Stimulated activated CD4-positive, alpha-beta T cell treated with anti-CD3 and anti-CD28 coated beads, Interleukin-15, amount 100 ng/mL, for 24 hours (primary cell): ENCODE measurements around the gene OBSCN.

Experiments
- DNase-seq: peaks from one replicate; pipeline ENCODE4 v3.0.0-alpha.2; 2020

The OBSCN gene

GRCh38 chr1:228312136-228312764 lies 104.4 kb downstream of the OBSCN start:
- no peak for DNase-seq

DNA sequence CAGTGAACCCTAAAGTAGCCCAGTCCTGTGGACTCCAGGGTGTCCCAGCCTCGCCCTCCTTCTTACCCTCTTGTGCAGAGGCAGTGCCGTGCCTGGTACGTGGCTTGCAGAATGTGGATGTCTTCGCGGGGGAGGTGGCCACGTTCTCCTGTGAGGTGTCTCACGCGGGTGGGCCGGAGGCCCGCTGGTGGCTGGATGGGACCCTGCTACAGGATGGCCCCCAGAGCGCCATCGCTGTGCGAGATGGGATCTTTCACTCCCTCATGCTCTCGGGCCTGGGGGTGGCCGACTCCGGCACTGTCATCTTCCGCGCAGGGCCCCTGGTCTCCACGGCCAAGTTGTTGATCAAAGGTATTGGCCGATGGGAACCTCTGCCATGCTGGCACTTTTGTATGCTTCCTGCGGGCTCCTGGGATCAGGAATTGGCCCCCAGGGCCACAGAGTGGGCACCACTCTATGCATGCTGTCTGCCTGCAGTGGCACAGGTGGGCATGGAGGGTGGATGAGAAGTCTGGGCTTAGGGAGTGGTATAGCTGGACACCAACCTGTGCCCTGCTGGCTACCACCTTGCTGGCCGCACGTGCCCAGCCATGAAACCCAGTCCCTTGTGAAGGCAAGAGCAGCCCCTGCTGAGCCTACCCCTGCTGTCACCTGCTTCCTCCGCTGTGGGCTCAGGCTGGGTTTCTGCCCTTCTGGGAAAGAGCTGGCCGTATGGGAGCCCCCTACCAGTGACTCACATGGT lies 105.9 kb downstream of the OBSCN start:
- DNase-seq: no peak

DNA sequence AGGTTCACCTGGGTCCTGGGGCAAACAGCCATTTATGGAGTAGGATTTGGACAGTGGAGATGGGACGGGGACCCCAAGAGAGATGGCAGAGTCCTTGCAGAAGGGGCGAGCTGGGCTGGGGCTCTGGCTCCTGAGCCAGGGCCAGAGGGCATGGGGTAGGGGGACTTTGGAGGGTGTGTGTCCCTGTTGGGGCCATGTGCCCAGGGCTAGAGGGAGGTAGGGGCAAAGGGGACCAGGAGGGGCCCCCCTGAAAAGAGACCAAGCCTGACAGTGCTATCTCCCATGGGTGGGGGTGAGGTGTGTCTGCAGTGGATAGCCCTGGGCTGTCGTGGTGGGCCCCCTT lies 106.4 kb downstream of the OBSCN start:
- no peak for DNase-seq

DNA sequence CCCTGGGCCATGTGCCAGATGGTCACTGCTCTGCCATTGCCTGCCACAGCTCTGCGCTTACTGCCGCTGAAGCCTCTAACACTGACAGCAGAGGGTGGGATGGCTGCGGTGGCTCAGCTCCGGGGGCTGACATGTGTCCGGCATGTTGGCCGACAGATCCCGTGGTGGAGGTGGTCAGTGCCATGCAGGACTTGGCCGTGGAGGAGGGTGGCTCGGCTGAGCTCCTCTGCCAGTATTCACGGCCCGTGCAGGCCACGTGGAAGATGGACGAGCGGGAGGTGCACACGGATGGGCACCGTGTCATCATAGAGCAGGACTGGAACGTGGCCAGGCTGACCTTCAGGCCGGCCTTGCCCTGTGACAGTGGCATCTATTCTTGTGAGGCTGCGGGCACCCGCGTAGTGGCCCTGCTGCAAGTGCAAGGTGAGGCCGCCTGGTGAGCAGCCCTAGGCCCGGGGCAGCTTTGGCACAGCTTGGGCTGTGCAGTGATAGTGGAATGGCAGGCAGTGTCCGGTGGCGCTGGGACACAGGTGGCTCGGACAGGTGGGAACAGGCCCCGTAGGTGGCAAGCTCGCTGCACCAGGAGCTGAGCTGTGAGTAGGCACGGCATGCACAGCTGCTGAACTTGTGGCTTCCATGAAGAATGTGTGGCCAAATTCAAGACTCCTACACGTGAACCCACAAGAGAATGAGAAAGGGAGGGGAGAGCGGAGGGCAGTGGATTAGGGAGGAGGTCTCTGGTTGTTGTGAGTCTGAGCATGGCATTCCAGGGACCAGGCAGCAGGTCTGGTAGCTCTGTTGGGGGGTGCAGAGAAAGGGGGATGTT lies 107.0 kb downstream of the OBSCN start:
- DNase-seq: no peak

DNA sequence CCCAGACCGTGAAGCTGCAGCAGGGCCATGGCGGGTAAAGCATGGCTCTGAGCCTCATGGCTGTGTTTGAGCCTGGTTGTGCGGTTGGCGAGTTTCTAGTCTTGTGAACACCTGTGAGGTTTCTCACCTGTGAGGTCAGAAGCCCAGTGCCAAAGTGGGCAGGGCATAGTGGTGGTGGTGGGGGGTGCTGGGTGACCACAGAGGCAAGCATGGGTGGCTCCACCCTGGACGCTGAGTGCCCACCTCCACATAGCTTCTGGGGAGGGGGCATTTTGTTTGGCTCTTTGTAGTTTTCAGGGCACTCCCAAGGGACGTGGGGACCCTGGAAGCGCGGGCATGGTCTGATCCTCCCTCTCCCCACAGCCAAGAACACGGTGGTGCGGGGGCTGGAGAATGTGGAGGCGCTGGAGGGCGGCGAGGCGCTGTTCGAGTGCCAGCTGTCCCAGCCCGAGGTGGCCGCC lies 107.7 kb downstream of the OBSCN start:
- DNase-seq: no peak

DNA sequence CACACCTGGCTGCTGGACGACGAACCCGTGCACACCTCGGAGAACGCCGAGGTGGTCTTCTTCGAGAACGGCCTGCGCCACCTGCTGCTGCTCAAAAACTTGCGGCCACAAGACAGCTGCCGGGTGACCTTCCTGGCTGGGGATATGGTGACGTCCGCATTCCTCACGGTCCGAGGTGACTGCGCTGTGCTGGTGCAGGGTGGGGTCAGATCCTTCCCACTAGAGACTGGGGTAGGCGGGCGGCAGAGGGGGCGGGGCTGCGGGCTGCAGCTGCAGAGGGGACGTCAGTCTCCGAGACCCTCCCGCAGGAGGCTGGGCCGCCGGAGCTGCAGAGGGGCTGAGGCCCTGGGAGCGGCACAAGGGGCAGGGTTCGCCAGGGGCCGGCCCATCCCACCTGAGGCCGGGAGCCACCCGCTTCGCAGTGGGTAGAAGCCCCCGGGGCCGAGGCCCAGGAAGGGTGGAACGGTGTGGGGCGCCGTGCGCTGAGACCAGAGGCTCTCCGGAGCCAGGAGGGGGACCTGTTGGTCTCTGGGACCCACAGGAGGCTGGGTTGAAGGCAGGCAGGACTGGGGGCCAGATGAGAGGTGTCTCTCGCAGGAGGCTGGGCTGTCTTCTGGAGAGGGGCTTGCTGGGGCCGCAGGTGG lies 108.2 kb downstream of the OBSCN start:
- no peak for DNase-seq

DNA sequence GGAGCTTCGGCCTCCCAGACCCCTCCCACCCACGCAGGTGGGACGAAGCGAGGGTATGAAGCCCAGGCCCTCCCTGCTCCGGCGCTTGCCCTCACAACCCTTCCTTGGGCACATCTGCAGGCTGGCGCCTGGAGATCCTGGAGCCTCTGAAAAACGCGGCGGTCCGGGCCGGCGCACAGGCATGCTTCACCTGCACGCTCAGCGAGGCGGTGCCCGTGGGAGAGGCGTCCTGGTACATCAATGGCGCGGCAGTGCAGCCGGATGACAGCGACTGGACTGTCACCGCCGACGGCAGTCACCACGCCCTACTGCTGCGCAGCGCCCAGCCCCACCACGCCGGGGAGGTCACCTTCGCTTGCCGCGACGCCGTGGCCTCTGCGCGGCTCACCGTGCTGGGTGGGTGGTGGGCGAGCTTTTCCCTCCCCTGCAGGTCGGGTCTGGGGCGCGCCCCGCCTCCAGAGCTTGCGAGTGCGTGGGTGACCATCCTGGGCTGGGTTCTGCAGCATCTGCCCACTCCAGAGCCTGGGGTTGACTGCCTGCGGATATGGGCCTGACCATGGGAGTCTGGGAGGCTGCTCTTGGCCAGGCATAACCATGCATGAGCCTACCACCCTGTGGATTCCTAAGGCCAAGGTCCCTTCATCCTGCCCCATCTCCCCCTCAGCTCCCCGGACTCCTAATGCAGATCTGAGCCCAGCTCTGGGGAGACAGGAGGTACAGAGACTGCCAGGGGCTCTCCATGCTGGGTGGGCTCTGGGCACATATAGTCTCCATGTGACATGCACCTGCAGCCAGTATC lies 108.9 kb downstream of the OBSCN start:
- DNase-seq: no peak

DNA sequence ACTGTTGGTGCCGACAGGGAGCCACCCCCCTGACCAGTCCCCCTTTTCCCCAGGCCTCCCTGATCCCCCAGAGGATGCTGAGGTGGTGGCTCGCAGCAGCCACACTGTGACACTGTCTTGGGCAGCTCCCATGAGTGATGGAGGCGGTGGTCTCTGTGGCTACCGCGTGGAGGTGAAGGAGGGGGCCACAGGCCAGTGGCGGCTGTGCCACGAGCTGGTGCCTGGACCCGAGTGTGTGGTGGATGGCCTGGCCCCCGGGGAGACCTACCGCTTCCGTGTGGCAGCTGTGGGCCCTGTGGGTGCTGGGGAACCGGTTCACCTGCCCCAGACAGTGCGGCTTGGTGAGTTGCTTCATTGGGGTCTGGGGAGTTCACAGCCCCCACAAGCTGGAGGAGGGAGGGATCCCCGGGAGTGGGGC lies 109.6 kb downstream of the OBSCN start:
- DNase-seq: no peak

- DNase-seq: no peak
Measured at GRCh38 chr1:228317891-228318810, 110.3 kb downstream of the OBSCN start.

DNA sequence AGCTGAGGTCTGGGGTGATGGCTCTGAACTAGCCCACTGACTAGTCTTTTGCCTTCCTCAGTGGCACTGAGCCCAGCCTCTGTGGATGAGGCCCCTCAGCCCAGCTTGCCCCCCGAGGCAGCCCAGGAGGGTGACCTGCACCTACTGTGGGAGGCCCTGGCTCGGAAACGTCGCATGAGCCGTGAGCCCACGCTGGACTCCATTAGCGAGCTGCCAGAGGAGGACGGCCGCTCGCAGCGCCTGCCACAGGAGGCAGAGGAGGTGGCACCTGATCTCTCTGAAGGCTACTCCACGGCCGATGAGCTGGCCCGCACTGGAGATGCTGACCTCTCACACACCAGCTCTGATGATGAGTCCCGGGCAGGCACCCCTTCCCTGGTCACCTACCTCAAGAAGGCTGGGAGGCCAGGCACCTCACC lies 111.0 kb downstream of the OBSCN start:
- no peak for DNase-seq

GRCh38 chr1:228319352-228320088 lies 111.7 kb downstream of the OBSCN start:
- no peak for DNase-seq

DNA sequence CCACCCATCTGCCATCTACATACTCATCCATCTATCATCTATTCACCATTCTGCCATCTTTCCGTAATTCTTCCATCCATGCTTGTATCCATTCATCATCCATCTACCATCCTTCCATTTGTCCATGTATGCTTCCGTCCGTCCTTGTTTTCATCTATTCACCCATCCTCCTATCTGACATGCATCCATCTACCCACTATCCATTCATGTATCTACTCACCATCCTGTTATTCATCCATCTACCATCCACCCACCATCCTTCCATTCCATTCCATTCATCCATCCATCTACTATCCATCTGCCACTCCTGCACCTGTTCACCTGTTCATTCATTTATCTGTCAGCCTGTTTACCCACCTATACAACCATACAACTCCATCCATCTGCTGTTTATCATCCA lies 112.5 kb downstream of the OBSCN start:
- no peak for DNase-seq

GRCh38 chr1:228321435-228321834 lies 113.6 kb downstream of the OBSCN start:
- DNase-seq: no peak

DNA sequence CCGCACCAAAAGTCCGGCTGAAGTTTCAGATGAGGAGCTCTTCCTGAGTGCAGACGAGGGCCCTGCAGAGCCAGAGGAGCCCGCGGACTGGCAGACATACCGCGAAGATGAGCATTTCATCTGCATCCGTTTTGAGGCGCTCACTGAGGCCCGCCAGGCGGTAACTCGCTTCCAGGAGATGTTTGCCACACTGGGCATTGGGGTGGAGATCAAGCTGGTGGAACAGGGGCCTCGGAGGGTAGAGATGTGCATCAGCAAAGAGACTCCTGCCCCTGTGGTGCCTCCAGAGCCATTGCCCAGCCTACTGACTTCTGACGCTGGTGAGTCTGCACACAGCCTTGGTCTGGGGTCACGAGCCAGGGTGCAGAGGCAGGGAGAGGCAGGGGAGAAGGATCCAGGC lies 114.1 kb downstream of the OBSCN start:
- DNase-seq: no peak

GRCh38 chr1:228323401-228323800 lies 115.6 kb downstream of the OBSCN start:
- no peak for DNase-seq

DNA sequence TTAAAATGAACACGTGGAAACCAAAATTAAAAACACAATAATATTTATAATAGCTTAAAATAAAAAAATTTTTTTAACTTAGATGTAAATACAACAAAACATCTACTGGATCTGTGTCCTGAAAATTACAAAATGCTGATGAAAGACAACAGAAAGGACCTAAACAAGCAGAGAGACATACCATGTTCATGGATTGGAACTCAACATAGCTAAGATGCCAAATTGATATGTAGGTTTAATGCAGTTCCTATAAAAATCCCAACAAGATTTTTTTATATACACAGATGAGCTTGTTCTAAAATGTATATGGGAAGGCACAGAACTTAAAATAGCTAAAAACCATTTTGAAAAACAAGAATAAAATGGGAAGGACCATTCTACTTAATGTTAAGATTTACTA lies 117.4 kb downstream of the OBSCN start:
- DNase-seq: no peak

DNA sequence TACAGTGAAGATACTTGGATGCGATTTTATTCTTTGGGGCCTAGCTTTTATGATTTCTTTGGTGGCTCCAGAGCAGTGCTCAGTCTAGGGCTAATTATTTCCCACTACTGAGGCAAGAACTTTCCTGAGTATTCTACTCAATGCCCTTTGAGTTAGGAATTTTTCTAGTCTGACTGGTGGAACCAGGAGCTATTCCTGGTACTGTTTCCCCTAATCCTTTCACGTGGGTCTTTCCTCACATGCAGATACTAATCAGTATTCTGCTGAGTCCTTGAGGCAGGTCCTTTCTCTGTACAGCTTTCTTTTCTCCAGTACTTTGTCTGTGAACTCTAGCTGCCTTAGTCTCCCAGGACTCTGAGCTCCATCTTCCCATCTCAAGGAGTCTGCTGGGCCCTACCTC lies 122.0 kb downstream of the OBSCN start:
- no peak for DNase-seq

DNA sequence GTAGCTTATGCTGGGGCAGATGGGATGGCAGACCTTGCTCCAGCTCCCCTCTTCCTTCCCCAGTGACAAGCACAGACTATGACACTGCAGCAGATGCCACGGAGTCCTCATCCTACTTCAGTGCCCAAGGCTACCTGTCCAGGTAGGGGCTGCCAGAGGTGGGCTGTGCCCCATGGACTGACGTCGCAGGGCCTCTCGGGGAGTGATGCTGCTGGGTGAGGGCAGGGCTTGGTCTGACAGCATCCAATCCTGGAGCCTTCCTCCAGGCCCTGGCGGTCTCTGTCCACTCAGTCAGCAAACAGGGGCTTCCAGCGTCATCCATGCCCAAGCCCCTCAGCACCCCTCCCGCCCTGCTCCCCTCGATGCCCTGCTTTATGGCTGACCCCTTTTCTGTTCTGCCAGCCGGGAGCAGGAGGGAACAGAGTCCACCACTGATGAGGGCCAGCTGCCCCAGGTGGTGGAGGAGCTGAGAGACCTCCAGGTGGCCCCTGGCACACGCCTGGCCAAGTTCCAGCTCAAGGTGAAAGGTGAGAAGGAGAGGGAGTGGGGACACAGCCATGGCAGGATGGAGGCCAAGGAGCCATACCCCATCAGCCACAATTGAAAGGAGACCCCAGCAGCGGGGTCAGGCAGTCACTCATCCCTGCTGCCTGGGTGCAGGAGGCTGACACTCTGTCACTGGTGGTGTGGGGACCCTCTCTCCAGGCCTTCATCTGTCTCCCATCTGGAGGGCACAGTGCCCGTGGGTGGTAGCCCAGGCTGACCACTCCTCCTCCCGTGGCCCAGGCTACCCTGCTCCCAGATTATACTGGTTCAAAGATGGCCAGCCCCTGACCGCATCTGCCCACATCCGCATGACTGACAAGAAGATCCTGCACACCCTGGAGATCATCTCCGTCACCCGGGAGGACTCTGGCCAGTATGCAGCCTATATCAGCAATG lies 125.2 kb downstream of the OBSCN start:
- DNase-seq: no peak

- no peak for DNase-seq
Measured at GRCh38 chr1:228333739-228334115, 125.9 kb downstream of the OBSCN start.
